AG08395 (cell line): ENCODE measurements around the gene FBXO8.
"Not testable (repeated sequence)": the region's sequence is repeated elsewhere in the genome, so short reads cannot be mapped to it uniquely, and the experiment has no call there.

Experiments used
- DNase-seq: peaks from one replicate; pipeline ENCODE4 v3.0.0; 2012; ENCODE audit warnings: mixed read lengths, low spot score

The FBXO8 gene

DNA sequence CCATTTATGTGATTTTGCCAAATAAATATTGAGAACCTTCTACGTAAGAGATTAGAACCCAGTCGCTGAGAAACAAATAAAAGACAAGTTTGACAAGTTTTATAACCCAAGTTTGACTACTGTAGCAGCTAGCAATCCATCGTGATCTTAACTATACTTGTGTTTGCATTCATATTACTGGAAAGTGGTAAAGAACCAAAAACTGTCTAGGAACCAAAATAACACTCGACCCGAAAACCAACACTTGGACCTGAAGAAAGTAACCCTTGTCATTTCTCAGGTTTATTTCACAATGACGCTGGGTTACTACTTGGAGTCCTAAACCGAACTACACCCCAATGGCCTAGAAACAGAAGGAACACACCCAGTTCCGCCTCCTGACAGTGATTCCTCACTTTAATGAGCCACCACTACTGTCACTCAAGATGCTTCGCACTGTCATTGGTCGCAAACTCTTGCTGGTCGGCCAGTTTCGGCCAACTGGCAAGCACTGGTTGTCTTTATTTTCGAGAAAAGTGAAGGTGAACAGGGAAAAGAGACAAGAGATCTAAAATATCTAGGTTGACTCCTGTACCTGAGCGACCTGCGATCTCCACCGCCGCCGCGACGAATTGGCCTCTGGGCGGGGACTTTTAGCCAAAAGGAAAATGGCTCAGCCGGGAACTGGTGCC lies 496 bp downstream of the FBXO8 start:
- DNase-seq, result peak; percentile 93

DNA sequence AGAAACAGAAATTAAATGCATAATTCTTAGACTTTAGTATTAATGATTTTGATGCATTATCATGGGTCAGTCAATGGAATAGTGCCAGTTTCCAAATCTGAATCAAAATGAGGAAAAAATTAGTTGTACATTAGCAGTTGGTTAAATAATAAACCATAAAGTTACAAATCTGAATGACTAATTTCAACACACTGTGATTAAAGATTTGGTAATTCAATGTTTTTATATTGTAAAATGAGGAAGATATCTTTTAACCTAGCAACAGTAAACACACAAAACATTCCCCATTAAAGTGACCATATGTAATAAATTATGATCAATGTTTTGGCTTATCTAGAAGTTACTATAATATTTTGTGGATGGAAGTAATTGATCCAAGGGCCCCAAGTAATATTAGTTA lies 1.6 kb downstream of the FBXO8 start:
- no peak for DNase-seq

DNA sequence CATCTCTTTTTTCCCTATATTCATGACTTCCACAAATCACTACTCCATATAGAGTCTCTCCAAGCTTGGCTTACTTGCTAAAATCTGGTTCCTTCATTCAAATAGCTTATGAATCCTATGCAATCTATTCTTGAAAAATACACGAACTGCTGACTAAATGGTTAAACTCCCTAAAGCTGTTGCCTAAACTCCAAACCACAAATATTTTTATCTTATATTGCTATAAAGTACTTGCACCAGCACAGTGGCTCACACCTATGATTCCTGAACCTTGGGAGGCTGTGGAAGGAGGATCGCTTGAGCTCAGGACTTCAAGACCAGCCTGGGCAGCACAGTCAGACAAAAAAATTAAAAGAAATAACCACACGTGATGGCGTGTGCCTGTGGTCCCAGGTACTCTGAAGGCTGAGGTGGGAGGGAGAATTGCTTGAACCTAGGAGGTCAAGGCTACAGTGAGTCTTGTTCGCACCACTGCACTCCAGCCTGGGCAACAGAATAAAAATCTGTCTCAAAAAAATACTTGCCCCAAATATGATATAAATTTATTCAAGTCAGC lies 2.2 kb downstream of the FBXO8 start:
- no peak for DNase-seq

DNA sequence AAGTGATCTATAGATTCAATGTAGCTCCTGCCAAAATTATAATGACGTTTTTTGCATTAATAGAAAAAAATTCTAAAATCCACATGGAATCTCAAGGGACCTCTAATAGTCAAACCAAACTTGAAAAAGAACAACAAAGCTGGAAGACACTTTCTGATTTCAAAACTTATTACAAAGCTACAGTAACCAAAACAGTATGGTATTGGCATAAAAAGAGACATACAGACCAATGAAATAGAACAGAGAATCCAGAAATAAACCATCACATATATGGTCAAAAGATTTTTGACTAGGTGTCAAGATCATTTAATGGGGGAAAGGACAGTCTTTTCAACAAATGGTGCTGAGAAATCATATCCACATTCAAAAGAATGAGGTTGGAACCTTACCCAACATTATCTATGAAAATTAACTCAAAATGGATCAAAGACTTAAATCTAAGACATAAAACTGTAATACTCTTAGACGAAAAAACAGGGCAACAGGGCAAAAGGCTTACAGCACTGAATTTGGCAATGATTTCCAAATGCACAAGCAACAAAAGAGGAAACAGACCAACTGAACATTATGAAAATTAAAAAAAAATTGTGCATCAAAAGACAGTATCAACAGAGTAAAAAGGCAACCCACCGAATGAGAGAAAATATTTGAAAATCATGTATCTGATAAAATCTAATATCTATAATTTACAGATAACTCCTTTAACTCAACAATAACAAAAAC lies 3.9 kb downstream of the FBXO8 start:
- no peak for DNase-seq

DNA sequence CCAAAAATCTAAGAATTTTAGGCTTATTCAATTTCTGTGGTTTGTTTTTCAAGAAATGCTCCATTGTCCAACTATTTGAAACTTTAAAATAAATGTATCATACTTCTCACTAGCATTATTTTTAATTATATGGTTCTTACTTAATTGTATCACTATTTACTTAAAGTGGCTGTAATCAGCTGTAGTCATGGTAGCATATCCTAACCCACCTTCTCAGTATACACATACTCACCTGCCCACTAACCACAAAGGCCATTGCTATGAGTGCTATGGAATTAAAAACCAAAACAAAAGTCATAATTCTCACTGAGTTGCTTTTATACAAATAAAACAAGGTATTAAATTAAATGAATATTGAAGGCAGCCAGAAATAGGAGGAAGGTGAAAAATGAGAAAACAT lies 5.0 kb downstream of the FBXO8 start:
- no peak for DNase-seq

DNA sequence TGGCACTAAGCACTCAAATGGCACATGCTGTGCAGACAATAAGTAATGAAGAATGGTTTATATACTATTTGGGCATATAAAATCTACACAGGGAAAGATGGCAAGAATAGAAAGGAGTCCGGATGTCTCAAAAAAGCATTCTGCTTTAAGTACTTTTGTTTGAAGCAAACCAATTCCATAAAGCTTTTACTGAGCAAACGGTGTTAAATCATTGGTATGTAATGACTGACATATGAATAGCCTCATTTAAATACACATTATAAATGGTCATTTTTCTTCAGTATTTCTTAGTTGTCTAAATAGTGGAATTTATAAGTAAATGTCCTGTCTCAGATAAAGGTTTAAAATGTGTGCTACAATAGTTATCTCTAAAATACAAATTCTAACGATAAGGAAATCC lies 6.0 kb downstream of the FBXO8 start:
- DNase-seq, result no peak

DNA sequence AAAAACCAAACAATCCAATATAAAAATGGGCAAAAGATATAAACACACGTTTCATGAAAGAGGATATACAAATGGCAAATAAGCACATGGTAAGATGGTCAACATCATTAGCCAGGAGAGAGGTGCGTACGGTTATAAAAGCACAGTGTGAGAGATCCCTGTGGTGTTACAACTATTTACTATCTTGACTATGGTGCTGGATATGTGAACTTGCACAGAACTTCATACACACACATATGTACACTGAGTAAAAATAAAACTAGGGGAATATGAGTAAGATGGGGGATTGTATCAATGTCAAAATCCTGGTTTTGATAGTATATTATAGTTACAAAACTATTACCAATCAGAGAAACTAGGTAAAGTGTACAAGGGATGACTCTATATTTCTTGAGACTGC lies 8.4 kb downstream of the FBXO8 start:
- no peak for DNase-seq

DNA sequence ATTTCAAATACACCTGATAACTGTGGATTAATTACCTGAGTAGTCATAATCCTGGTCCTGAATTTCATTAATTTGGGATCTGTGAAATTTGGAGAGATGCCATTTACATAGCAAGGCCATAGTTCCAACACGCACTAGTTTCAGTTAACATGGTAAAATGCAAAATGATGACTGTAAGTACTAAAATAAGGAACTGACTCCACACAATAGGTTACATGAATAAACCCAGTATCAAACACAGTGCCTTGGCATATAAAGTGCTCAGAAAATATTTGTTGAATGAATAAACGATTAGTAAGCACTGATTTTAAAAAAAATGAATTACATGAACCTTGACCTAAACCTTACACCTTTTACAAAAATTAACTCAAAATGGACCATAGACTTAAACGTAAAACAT lies 9.0 kb downstream of the FBXO8 start:
- DNase-seq, result no peak

DNA sequence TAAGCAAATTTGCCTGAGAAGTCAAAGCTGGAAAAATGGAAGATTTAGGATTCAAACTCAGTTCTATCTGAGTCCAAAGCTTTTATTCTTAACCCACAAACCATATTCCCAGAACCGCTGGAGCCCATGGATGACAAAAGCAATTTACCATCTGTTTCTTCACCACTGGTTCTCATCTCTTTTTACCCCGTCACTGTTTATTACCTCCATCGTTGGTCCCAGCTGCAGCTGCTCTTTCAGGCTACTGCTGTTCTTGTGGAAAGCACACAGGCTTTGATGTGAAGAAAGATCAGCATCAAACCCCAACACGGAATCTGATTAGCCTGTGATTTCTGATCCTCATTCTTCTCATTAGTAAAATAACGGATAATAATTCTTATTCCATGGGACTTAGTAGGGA lies 9.5 kb downstream of the FBXO8 start:
- DNase-seq, result no peak

DNA sequence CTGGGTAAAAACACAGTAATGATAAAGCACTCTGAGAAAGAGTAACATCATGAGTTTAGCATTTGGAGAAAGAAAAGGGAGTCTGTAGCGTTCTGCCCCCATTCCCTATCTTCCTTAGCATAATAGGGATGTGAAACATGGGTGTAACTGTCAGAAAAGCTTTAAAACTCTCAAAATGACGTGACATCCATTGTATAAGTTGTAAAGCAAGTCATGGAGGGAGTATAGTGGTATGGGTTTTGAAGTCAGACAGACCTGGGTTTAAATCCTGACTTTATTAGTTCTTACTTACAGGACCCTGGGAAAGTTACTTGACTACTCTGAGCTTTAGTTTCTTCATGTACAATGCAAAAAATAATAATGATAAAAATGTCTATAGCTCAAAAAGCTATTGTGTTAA lies 17.1 kb downstream of the FBXO8 start:
- no peak for DNase-seq

DNA sequence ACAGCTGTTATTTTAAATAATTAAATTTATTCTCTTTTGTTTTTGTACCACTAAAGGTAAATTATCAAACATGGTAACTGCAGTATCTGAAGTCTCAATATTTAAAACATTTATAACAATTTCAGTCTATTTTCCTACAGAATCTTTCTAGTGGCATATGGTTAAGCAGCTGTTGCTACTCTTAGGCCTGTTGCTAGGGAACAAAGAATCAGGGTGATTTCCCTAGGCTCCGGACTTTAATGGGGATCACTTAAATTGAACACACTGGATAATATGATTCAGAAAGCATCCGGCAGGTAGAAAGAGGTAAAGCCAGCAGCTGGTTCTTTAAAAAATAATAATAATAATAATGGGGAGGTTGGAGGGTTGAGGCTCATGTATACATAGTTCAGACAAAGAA lies 17.6 kb downstream of the FBXO8 start:
- DNase-seq, result no peak

DNA sequence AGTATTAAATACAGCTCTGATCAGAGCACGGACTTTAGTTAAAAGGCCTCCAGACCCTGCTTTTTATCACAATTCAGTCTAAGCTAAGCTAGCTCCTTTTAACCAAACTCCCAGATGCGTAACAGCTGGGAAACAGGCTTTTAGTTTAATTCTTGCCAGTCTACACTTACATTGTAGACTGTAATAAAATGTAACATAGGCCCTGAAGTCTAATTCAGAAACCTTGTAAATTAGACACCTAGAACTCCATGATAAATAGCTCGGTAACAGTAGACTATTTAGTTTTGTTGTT lies 20.1 kb downstream of the FBXO8 start:
- DNase-seq, result no peak

DNA sequence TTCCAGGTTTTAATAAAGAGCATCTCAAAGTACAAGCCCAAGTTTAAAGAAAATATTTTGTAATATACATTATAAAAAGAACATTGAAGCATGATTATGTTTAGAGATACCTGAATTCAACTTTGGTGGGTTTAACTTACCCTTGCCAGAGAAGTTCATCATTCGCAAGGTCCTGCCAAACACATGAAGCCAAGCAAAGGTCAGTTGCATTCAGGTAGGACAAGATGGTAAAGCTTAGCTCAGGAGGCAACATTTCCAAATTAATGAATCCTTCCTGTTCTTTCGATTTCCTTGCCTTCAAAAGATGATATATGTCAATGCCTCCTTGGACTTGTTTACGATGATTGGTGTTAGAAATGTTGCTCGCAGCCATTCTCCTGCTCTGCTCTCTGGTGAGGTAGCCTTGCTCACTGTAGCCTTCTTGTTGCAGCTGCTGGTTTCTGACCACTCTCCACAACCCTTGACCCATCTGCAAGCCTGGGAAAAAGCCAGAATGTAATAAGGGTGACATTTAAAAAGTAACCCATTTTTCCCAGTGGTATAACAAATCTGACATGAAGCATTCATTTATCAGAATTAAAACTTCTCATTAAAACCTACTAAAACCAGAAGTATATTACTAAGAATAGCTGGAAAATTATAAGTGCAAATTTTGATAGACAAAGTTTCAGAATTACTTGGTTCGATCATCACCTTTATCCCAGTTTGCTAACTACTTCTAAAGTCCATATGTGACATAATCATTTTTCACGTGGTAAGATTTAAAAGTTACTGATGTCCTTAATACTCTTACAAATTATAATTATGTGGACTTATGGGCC lies 20.6 kb downstream of the FBXO8 start:
- no peak for DNase-seq

DNA sequence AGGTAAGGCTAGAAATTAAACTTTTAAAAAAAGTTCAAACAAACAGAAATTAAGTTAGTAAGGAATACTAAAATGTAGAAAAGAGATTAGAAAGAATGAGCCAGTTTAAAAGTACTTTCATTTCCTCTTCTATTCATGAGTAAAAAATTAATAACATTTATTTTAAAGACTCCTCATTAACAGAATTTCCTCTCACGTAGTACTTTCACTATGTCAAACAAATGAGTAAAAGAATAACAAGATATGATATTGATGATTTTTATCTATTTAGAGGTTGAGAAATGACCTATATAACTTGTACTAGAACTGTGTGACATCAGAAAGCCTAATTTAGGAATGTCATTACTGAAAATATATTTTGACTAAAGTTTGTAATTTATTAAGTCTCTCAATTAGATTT lies 22.0 kb downstream of the FBXO8 start:
- DNase-seq, result not testable (repeated sequence)

DNA sequence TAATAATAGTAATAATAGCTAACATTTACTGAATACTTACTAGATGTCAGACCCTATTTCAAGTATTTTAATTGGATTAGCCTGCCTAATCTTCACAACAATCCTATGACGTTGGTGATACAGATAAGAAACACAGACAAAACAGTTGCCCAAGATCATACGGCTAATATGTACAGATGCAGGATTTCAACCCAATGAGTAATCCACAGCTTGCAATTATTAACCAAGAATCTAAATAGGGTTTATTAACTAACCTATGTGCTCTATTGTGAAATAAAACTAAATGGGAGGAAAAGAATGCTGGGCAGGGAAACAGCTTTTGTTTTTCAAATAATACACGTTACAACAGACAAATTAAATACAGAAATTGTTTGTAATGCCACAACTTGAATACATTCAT lies 23.4 kb downstream of the FBXO8 start:
- no peak for DNase-seq

DNA sequence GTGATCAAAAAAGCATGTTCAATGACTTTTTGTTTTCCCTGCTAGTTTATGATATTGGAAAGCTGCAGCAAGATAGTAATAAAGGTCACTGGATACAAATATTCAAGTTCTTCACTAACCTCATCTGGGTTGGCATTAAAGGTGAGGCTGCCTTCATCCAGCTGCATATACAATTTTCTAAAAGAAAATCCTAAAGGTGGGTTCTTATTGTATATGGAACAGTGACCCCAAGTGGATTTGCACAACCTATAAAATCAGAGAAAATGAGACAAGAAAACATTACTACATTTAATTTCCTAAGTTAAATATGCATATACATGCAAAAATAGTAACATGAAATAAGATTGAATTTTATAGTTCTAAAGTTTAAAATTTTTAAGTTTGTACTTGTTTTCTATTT lies 23.9 kb downstream of the FBXO8 start:
- no peak for DNase-seq

DNA sequence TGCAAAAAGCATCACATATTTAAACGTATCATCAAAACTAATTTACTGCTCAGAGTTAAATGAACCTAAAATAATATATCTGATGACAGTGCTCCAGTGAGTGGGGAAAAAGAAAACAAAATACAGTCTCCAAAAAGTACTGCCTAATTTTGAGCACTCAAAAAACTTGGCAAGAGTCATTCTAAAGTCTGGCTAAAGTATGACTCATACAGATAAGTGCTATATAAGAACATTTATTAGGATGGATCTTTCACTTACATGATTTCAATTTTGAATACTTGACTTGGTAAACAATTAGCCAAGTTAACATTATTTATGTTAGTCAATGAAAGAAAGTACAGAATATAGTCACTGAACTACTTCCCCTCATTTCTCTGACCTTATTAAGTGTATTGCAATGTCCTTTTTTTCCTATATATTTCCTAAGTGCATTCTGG lies 27.2 kb downstream of the FBXO8 start:
- peak; percentile 30 for DNase-seq

DNA sequence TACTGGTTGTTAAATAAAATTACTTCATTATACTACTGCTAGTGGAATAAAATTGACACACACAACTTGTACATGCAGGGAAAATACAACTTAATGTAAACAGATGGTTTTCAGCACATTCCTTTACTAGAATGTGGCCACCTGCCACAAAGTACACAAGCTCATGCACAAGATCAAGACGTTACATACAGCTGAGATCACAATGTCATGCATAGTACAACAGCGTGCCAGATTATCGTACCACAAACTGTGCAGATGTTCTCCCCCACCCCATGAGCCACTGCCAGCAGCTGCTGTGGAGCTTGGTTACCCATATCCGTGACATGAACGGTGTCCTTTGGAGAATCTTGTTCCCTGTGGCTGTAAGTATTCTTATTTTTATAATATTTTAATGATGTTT lies 27.7 kb downstream of the FBXO8 start:
- DNase-seq, result no peak

DNA sequence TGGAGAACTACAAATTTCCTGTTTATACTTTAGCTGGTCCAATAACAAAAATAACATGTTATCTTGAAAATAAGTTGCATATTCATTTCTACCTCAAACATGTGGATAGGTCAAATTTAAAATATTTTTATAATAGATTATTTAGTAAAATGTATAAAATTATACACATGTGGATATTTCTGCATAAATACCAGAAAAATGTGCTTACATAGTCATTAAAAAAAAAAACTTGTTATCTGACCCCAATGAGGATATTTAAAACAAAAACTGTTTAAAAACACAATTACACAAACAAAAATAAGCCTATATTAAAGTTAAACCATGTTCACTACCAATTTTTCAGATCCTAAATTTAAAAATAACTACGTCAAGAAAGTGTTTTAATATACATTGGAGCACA lies 28.1 kb downstream of the FBXO8 start:
- DNase-seq, result no peak

DNA sequence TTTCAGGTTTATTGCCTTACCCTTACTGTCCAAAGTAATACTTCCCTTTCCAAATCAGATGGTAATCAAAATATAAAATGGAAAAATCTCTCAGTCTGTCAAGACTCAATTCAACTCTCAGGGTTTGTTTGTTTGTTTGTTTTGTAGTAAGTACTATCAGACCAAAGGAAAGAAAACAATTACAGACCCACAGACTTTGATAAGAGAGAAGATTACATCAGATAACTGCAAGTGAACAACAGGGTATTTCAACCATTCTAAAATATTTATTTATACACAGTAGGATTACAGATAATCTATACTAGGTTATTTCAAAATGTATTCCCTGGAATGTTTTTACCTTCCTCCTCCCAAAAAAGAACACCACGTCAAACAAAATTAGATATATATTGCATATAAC lies 28.9 kb downstream of the FBXO8 start:
- DNase-seq, result no peak

DNA sequence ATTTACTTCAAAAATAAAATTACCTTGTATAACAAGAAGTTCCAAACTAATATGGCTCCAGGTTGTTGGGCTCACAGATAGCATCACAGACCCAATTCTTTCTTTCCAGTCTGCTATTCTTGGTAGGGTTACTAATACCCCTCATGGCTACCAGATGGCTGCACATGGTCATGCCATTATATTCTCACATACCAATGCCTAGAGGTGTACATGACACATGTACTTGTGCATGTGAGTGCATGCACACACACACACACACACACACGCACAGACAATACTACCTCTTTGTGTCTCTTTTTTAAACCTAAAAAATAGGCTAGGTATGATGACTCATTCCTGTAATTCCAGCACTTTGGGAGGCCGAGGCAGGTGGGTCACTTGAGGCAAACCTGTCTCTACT lies 31.1 kb downstream of the FBXO8 start:
- DNase-seq, result no peak

DNA sequence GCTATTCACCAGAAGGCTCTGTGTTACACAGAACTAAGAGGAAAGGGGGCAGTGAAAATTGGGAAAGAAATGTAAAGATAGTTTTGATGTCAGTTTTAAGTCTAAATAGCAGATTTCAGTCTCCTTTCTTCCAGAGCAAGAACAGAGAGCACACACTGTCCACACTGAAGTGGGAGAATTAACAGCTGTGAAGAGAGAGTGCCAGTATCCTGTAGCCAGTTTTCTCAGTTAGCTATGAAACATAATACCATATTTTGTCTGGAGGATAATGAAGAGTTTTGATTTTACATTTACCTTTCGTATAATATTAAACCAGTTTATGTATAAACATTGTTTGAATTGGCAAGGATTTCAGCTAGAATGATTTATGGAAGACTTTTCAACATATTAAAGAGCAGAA lies 35.1 kb downstream of the FBXO8 start:
- DNase-seq, result no peak

DNA sequence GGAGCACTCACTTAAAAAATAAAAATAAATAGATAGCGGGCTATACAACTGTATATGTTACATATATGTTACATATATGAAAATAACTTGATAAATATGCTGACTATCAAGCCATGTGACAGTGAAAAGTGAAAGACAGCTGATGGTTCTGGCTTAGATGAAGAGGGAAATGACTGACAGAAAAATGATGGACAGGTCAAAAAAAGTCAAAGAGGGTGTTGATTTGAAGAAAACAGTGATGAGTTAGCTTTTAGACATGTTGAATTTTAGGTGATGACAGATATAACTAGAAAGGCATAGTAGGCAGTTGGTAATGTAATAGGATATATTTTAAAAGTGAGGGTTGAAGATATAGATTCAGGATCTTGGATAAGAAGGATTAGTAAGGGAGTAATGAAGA lies 37.8 kb downstream of the FBXO8 start:
- DNase-seq, result no peak
